ENCODE data around the gene ERV3-1.
A peak's percentile ranks its signal among the peaks of the same experiment; 100 is the strongest.

Gene ERV3-1

GRCh38 chr7:64997927-64998391 is 8.5 kb downstream of the ERV3-1 start:
- DNase-seq (ENCODE audit: low read depth in 2 of 2): peak; percentile 67 to 90
- H3K4me3 ChIP-seq (replicated peaks in 1 of 2; ENCODE audit: low read depth in 2 of 2, low read length in 2 of 2): no peak overlapping the region
- TF ChIP-seq CTCF (IDR thresholded peaks at IDR 0.05; ENCODE audit: low read depth, low read length): no peak

GRCh38 chr7:64997164-64997908 is 9.2 kb downstream of the ERV3-1 start:
- no peak for DNase-seq (ENCODE audit: low read depth in 2 of 2)
- no peak overlapping the region for H3K4me3 ChIP-seq (replicated peaks in 1 of 2; ENCODE audit: low read depth in 2 of 2, low read length in 2 of 2)
- no peak for TF ChIP-seq CTCF (IDR thresholded peaks at IDR 0.05; ENCODE audit: low read depth, low read length)

GRCh38 chr7:64996305-64996704 is 10.2 kb downstream of the ERV3-1 start:
- DNase-seq (ENCODE audit: low read depth in 2 of 2): no peak
- TF ChIP-seq CTCF (IDR thresholded peaks at IDR 0.05; ENCODE audit: low read depth, low read length): no peak
- no peak overlapping the region for H3K4me3 ChIP-seq (replicated peaks in 1 of 2; ENCODE audit: low read depth in 2 of 2, low read length in 2 of 2)

GRCh38 chr7:64993901-64994300 is 12.6 kb downstream of the ERV3-1 start:
- DNase-seq (ENCODE audit: low read depth in 2 of 2): no peak
- TF ChIP-seq CTCF (IDR thresholded peaks at IDR 0.05; ENCODE audit: low read depth, low read length): no peak

GRCh38 chr7:64992971-64993370 is 13.5 kb downstream of the ERV3-1 start:
- no peak for TF ChIP-seq CTCF (IDR thresholded peaks at IDR 0.05; ENCODE audit: low read depth, low read length)
- H3K4me3 ChIP-seq (replicated peaks in 1 of 2; ENCODE audit: low read depth in 2 of 2, low read length in 2 of 2): no peak overlapping the region
- DNase-seq (ENCODE audit: low read depth in 2 of 2): no peak

More at GRCh38 chr7:64993901-64994300, 12.6 kb downstream of the ERV3-1 start:
- H3K4me3 ChIP-seq (replicated peaks in 1 of 2; ENCODE audit: low read depth in 2 of 2, low read length in 2 of 2): no peak overlapping the region

GRCh38 chr7:64990936-64991335 is 15.6 kb downstream of the ERV3-1 start, which contains the start of gene ZNF117:
Gene ZNF117, minus strand, starts transcription at chr7:64991036.
- H3K4me3 ChIP-seq (replicated peaks in 1 of 2; ENCODE audit: low read depth in 2 of 2, low read length in 2 of 2): no peak within 1 kb of the TSS
- TF ChIP-seq CTCF (IDR thresholded peaks at IDR 0.05; ENCODE audit: low read depth, low read length): no peak
- no peak for DNase-seq (ENCODE audit: low read depth in 2 of 2)

Measured in cardiac fibroblast (primary cell).